OCI-LY7 (cell line): ENCODE results near the gene TRPM8.

Experiments
- EZH2phosphoT487 ChIP-seq: fragments of 200-600 bp; sonication (generic); IDR thresholded peaks from 2 replicates; pipeline ENCODE4 v1.6.1; 2018; ENCODE audit warnings: low read depth, borderline replicate concordance, mild to moderate bottlenecking, mixed run types, antibody characterized with exemption, low read length, moderate library complexity, mixed read lengths
- TF ChIP-seq, protein P1 (sequence below): fragments of 200-600 bp; sonication (generic); conservative IDR thresholded peaks from 2 replicates; pipeline ENCODE4 v1.5.1; 2014; ENCODE audit warnings: mild to moderate bottlenecking, antibody characterized with exemption, low read length, moderate library complexity, mixed read lengths

GRCh38 chr2:234006501-234006900 lies 89.3 kb downstream of the TRPM8 start:
- TF ChIP-seq, protein P1, sequence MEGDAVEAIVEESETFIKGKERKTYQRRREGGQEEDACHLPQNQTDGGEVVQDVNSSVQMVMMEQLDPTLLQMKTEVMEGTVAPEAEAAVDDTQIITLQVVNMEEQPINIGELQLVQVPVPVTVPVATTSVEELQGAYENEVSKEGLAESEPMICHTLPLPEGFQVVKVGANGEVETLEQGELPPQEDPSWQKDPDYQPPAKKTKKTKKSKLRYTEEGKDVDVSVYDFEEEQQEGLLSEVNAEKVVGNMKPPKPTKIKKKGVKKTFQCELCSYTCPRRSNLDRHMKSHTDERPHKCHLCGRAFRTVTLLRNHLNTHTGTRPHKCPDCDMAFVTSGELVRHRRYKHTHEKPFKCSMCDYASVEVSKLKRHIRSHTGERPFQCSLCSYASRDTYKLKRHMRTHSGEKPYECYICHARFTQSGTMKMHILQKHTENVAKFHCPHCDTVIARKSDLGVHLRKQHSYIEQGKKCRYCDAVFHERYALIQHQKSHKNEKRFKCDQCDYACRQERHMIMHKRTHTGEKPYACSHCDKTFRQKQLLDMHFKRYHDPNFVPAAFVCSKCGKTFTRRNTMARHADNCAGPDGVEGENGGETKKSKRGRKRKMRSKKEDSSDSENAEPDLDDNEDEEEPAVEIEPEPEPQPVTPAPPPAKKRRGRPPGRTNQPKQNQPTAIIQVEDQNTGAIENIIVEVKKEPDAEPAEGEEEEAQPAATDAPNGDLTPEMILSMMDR, result no peak
- TF ChIP-seq EZH2phosphoT487, result no peak
